Fibroblast of the aortic adventitia (primary cell): ENCODE data around the gene ATP6V1E1. TPM values are rescaled to one million over a fixed set of nuclear protein-coding genes. Genes with fewer than 3 reads are reported as not detected.

Source experiments
- DNase-seq: peaks from one replicate; pipeline ENCODE4 v3.0.0-alpha.2; 2010; ENCODE audit warnings: low read depth
- H3K4me3 ChIP-seq: 2 replicates; pipeline ENCODE4 v1.5.1; 2011; ENCODE audit warnings: low read depth, mild to moderate bottlenecking, control low read depth, low read length, moderate library complexity
- CTCF ChIP-seq: IDR thresholded peaks from 2 replicates; pipeline ENCODE4 v1.5.1; 2011; ENCODE audit warnings: mild to moderate bottlenecking, low read length, control low read depth, inconsistent platforms; ENCODE audit not compliant: insufficient read depth
- total RNA-seq: library from RNA; depleted of rRNA; stranded (reverse); fragments of >200 nt; gene quantifications from 2 replicates; pipeline ENCODE4 v1.2.3, GENCODE V29; 2012; ENCODE audit warnings: low replicate concordance

ATP6V1E1 gene
- total RNA-seq, 1 donor, result 115 TPM

DNA sequence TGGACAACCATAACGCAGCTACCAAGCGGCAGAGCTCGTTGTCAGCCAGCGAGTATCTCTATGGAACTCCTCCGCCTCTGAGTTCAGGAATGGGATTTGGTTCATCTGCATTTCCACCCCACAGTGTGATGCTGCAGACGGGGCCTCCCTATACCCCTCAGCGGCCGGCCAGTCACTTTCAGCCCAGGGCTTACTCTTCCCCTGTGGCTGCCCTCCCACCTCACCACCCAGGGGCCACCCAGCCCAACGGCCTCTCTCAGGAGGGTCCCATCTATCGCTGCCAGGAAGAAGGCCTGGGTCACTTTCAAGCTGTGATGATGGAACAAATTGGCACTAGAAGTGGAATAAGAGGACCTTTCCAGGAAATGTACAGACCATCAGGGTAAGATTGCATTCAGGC is 79.4 kb downstream of the ATP6V1E1 start:
- H3K4me3 ChIP-seq, result no peak overlapping the region
- no peak for DNase-seq
- no peak for TF ChIP-seq CTCF

DNA sequence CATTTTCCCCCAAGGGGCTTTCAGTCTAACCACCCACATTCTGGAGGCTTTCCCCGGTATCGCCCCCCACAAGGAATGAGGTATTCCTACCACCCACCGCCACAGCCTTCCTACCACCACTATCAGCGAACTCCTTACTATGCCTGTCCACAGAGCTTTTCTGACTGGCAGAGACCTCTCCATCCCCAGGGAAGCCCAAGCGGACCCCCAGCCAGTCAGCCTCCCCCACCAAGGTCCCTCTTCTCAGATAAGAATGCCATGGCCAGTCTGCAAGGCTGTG is 79.9 kb downstream of the ATP6V1E1 start:
- DNase-seq, result no peak
- no peak for TF ChIP-seq CTCF

DNA sequence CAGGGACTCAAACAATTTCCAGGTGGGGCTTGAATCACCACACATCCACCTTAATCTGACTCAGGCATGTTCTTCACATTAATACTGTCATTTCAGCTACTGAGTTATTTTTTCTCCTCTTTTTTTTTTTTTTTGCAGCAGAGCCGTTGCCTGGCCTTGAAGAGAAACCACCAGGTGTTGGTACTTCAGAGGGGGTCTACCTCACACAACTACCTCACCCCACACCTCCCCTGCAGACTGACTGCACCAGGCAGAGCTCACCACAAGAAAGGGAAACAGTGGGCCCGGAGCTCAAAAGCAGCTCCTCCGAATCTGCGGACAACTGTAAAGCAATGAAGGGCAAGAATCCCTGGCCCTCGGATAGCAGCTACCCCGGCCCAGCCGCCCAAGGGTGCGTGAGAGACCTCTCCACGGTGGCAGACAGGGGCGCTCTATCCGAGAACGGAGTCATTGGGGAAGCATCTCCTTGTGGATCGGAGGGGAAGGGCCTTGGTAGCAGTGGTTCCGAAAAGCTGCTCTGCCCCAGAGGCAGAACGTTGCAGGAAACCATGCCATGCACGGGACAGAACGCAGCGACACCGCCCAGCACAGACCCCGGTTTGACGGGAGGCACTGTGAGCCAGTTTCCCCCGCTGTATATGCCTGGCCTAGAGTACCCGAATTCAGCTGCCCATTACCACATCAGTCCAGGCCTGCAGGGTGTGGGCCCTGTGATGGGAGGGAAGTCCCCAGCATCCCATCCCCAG is 80.4 kb downstream of the ATP6V1E1 start:
- no peak overlapping the region for H3K4me3 ChIP-seq
- TF ChIP-seq CTCF, result no peak
- no peak for DNase-seq

More for the DNA sequence above, 79.9 kb downstream of the ATP6V1E1 start:
- H3K4me3 ChIP-seq, result no peak overlapping the region

- TF ChIP-seq CTCF, result no peak
- no peak for DNase-seq
- H3K4me3 ChIP-seq, result no peak overlapping the region
Measured at GRCh38 chr22:17542452-17542851, 86.1 kb downstream of the ATP6V1E1 start.

Other genes starting within 250 kb of the ATP6V1E1 start
- gene SLC25A18, start 65.3 kb downstream of the ATP6V1E1 start, total RNA-seq, result 0.16 TPM in 1 of 2 replicates, not detected in the other
- 40.2 and 46.0 TPM in 2 replicates for gene BCL2L13, start 10.0 kb upstream of the ATP6V1E1 start, total RNA-seq
- gene BID, start 145.7 kb upstream of the ATP6V1E1 start, total RNA-seq, result 5.7 TPM in 2 replicates